Measurements from ENCODE around the gene SLC46A3.

DNA sequence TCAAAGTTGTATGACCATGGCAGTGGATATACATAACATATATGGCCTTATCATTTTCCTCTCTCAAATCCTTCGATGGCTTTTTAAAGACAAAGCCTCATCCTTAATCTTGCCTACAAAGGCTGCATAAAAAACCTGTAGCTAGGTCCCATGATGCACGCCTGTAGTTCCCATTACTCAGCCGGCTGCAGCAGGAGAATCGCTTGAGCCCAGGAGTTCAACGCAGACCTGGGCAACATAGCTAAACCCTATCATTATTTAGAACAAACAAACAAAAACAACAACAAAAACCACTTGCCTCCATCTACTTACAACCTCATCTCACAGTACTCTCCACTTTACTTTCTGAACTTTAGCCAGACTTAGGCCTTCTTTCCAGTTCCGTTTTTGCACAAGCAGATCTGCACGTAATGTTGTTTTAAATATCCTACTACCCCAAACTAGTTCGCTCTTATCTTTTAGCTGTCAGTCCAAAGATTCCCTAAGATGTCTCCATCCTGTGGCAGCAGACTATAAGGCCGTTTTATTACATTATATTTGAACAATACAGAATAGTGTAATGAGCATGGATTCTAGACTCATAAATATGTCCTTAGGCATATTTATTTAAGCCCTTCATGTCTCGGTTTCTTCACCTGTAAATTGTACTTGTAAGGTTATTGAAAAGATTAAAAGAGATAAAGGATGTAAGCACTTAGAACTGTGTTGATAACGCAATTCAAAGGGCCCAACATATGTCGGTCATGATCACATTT lies 60.8 kb downstream of the SLC46A3 start:
- TF ChIP-seq CTCF (IDR thresholded peaks at IDR 0.05): peak in 1 of 3 experiments; percentile 16
- TF ChIP-seq POLR2AphosphoS5 (IDR thresholded peaks at IDR 0.05): no peak

Data from esophagus muscularis mucosa (tissue), 3 donors.